ENCODE measurements around the gene RCN1. TPM values are rescaled to one million over a fixed set of nuclear protein-coding genes. Genes with fewer than 3 reads are reported as not detected.

RCN1 gene
- total RNA-seq, 1 donor from 2014 or later, result 246 TPM

GRCh38 chr11:32079553-32079952, 11.3 kb upstream of the RCN1 start:
- no peak overlapping the region for H3K4me2 ChIP-seq
- no peaks in the 10 kb centered on the region for H3K27me3 ChIP-seq
- peaks cover 17% of the 10 kb centered on the region for H3K4me1 ChIP-seq
- peaks cover 10% of the 10 kb centered on the region for H3F3A ChIP-seq (ENCODE audit: low read depth)
- H3K27ac ChIP-seq, result no peak overlapping the region
- no peaks in the 10 kb centered on the region for H4K20me1 ChIP-seq (ENCODE audit: low read depth)
- no peaks in the 10 kb centered on the region for H3K79me2 ChIP-seq (ENCODE audit: low read depth)
- H3K9me3 ChIP-seq (ENCODE audit: low read depth), result no peaks in the 10 kb centered on the region
- H3K27ac Mint-ChIP-seq, result no peak overlapping the region
- no peak for DNase-seq (ENCODE audit: low spot score)
- no peak overlapping the region for H2AFZ ChIP-seq (replicated peaks)
- no peak overlapping the region for H3K9ac ChIP-seq
- H3K4me1 Mint-ChIP-seq, result peaks cover 28% of the 10 kb centered on the region
- no peaks in the 10 kb centered on the region for H3K36me3 Mint-ChIP-seq
- no peak overlapping the region for H3K4me3 Mint-ChIP-seq
- no peaks in the 10 kb centered on the region for H3K36me3 ChIP-seq
- no peak overlapping the region for H3K4me3 ChIP-seq
- TF ChIP-seq EZH2 (IDR thresholded peaks at IDR 0.05), result no peak
- TF ChIP-seq CTCF (IDR thresholded peaks at IDR 0.05), result no peak
- no peak for TF ChIP-seq EZH2phosphoT487 (IDR thresholded peaks at IDR 0.05)
- H3K9me3 Mint-ChIP-seq, result no peaks in the 10 kb centered on the region
- peaks cover 6% of the 10 kb centered on the region for H3K27me3 Mint-ChIP-seq (ENCODE audit: insufficient read depth, low read depth)

GRCh38 chr11:32080361-32080980, 10.4 kb upstream of the RCN1 start:
- TF ChIP-seq CTCF (IDR thresholded peaks at IDR 0.05) (no peak), EZH2 (IDR thresholded peaks at IDR 0.05) (no peak), EZH2phosphoT487 (IDR thresholded peaks at IDR 0.05) (no peak)
- H3K4me3 Mint-ChIP-seq, result no peak overlapping the region
- no peaks in the 10 kb centered on the region for H3K36me3 Mint-ChIP-seq
- Histone ChIP-seq H3F3A (ENCODE audit: low read depth) (peaks cover 10% of the 10 kb centered on the region), H3K79me2 (ENCODE audit: low read depth) (no peaks in the 10 kb centered on the region), H3K4me3 (no peak overlapping the region), H3K4me1 (peaks cover 17% of the 10 kb centered on the region), H3K27me3 (no peaks in the 10 kb centered on the region), H3K27ac (no peak overlapping the region), H4K20me1 (ENCODE audit: low read depth) (no peaks in the 10 kb centered on the region), H3K4me2 (no peak overlapping the region), H3K9me3 (ENCODE audit: low read depth) (no peaks in the 10 kb centered on the region), H3K36me3 (no peaks in the 10 kb centered on the region), H3K9ac (no peak overlapping the region), H2AFZ (replicated peaks) (no peak overlapping the region)
- H3K27ac Mint-ChIP-seq, result no peak overlapping the region
- peaks cover 23% of the 10 kb centered on the region for H3K4me1 Mint-ChIP-seq
- peaks cover 7% of the 10 kb centered on the region for H3K27me3 Mint-ChIP-seq (ENCODE audit: insufficient read depth, low read depth)
- no peaks in the 10 kb centered on the region for H3K9me3 Mint-ChIP-seq
- DNase-seq (ENCODE audit: low spot score), result no peak

GRCh38 chr11:32081129-32081641, 9.7 kb upstream of the RCN1 start:
- Histone ChIP-seq H3K9me3 (ENCODE audit: low read depth) (no peaks in the 10 kb centered on the region), H3K79me2 (ENCODE audit: low read depth) (no peaks in the 10 kb centered on the region), H3K4me3 (no peak overlapping the region), H3K27ac (no peak overlapping the region), H3K9ac (no peak overlapping the region), H3F3A (ENCODE audit: low read depth) (peaks cover 10% of the 10 kb centered on the region), H3K4me1 (peaks cover 17% of the 10 kb centered on the region), H4K20me1 (ENCODE audit: low read depth) (no peaks in the 10 kb centered on the region), H2AFZ (replicated peaks) (no peak overlapping the region), H3K27me3 (no peaks in the 10 kb centered on the region), H3K4me2 (no peak overlapping the region), H3K36me3 (no peaks in the 10 kb centered on the region)
- H3K4me1 Mint-ChIP-seq, result peaks cover 23% of the 10 kb centered on the region
- no peak overlapping the region for H3K4me3 Mint-ChIP-seq
- peak overlapping the region; percentile 58 for H3K27ac Mint-ChIP-seq
- DNase-seq (ENCODE audit: low spot score), result no peak
- no peaks in the 10 kb centered on the region for H3K36me3 Mint-ChIP-seq
- peaks cover 7% of the 10 kb centered on the region for H3K27me3 Mint-ChIP-seq (ENCODE audit: insufficient read depth, low read depth)
- no peaks in the 10 kb centered on the region for H3K9me3 Mint-ChIP-seq
- TF ChIP-seq CTCF (IDR thresholded peaks at IDR 0.05), result no peak
- TF ChIP-seq EZH2phosphoT487 (IDR thresholded peaks at IDR 0.05), result no peak
- no peak for TF ChIP-seq EZH2 (IDR thresholded peaks at IDR 0.05)

Data from neural progenitor cell (in vitro differentiated cells).